HG03159 (cell line): ENCODE measurements around the gene BMF.

Experiments used
- ATAC-seq: cut with Tn5 transposase; IDR thresholded peaks from one replicate; pipeline ENCODE4 v1.9.1; 2021; ENCODE audit warnings: mild to moderate bottlenecking, moderate library complexity; ENCODE audit not compliant: unreplicated experiment

The BMF gene

DNA sequence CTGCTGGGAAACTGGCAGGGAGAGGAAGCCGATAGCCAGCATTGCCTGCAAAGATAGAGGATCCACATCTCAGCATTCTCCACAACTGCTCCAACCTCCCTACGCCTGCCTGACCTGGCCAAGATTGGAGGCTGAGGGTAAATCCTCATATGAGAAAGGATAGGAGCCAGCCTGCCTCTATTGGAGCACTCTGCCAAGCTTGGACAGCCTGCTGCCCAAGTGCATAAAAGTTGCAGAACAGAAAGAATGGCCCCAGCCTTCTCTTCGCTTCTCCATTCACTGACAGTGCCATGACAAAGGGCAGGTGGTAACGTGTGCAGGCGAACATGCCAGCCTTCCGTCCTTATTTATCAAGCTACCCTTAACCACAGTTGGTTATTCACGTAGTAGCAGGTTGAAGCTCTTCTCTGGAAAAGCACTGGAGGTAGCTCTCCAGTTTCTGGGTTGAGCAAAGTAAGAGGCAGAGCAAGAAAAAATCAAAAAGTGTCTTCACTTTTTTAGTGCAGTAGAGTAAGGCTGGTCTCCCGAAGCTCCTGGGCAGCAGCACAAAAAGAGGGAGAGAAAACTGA lies 4.3 kb downstream of the BMF start:
- ATAC-seq = no peak

DNA sequence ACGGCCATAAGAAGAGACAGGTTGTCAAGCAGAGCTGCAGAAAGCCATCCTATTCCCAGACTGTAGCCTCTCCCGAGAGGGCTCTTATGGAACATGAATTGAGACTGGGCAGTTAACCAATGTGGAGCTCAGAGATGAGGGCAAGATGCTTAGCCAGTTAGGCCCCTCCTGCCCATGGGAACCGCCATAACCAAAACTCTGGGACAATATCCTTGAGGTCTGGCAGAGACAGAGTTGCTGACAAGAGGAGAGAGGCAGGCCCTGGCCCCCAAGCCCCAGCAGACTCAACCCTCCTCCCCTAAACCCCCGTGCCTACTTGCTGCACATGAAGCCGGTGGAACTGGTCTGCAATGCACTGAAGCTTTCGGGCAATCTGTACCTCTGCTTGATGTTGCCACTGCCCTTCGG lies 4.8 kb downstream of the BMF start:
- ATAC-seq = no peak

DNA sequence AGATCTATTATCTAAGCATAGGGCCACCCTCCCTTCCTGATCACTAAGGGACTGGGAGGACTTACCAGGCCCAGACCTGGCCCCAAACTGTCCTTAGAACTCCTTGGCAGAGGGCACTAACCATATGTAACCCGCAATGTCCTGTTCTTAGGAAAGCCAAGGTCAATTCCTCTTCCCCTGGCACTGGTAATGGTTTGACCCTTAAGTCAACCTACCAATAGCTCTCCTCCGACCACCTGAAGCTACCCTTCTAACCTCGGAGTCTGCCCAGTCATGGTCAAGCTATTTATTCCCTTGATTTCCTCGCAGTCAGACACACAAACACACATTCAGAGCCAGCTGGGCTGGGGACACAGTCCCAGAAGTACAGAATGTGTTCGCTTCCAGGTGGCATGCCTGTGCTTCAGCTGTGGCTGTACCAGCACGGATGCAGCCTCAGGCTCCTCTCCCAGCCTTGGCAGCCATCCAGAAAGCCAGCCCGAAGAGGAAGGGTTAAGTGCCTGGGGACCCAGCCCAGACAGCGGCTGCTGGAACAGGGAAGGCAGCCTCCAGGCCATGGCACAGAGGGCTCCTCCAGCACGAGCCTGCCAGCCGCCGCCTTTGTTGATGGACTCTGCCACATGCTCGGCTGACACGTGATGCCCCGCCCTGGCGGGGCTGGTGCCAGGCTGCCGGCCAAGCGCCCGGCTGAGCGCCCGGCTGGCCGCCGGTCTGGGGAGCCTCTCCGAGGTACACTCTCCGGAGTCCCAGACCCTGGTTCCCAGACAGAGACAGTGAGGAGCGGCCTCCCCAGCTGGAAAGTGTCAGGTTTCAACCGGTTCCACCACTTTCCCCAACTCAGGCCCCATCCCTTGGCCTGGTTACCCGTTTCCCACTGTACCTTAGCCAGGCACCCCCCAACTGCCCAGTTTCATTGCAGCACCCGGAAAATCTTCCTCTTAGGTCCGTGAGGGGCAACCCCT lies 5.5 kb downstream of the BMF start:
- no peak for ATAC-seq

DNA sequence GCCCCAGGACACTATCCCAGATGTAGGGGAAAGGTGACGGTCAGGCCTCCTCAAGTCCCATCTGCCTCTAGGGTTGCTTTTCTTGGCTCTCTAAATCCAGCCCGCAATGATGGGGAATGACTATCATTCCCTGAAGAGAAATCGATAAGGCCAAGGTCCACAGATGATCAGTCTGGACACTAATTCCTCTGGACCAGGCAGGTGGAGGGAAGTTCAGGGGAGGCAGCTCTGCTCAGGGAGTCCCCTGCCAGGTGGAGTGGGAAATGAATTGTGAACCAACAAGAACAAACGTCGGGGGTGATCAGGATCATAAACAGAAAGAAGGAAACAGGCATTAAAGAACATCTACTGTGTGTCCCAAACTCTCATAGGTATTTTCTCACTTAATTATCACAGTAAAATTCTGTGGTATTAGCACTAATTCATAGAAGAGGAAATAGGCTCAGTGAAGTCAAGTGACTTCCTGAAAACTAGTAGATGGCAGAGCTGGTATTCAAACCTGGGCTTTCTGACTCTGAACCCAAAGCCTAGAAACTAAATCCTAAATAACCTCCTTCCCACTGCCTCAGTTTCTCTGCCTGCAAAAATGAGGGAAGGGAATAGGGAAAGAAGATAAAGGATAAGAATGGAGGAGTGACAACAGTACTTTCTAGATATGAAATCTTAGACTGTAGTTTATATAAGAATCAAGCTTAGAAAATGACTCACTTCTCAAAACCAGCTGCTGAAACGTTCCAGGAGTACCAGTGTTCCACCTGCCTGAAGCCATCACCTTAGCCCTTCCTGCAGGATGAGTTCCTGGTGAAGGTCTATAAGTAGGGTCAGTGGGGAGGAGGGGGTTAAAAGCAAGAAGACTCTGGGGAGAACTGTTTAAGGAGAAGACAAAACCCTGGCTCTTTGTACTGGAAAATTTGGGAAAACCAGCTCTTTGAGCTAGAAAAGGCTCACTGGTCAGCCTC lies 7.5 kb downstream of the BMF start:
- no peak for ATAC-seq

DNA sequence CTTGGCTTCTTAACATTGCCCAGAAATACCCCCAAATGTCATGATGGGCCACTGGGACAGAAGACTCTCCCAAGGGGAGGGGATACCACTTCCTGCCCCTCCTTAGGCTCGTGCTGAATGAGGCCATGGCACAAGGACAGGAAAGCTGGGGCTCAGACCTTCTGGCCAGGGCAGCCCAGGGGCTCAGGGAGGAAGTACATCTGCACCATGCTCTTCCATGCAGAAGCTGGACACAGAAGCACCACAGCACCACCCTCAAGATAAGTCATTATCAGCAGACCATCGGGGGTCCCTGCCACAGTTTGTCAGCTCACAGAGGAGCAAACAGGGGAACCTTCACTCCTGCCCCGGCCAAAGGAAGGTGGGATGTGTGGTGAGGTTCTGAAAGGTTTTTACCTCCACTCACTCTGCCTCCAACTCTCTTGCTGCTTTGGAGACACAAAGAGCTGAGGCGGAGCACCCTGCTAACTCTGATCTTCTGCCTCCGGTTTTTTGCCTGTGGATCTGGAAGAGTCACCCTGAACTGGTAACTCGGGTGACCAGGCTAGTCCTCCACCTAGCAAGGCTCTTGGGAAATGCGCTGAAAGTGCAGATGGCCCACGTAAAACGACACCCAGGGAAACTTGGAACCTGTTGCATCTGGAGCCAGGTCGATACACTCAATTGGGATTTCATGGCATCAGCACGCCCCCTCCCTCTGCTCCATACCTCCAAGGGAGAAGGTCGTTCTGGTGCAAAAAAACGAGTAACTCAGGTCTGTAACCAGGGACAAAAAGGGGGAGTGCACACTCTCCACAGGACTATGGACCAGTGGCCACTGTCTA lies 8.3 kb downstream of the BMF start:
- no peak for ATAC-seq

DNA sequence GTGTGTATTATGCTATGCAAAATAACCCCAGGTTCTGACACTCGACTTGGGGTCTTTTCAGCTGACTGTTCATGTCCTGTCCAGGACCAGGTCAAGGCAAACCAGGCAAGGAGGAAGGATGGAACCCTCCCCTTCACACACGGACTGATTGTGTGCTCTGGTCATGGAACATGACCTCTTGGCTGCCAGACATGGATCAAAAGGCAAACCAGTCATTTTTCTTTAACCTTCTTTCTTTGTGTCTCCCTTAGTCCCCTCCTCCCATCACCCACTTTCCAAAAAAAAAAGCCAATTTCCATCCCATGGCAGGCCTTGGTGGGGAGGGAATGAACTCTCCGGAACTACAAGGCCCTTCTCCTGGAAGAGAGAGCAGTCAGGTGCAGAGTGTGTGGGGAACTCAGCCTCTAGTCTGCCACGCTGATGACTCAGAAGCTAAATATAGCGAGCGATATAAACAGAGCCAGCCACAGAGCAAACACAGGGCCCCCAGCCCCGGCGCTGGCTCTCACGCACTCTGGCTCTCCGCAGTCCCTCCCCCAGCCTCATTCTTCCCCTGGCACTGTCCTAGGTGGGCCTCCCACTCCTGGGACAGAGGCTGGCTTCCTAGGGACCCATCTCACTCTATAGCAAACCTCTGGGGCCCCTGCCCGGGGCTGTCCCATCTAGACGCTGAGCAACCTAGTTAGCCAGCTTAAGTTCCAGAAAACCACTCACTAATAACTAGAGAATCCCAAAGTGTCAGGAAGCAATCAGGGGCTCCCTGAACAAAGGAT lies 10.0 kb downstream of the BMF start:
- ATAC-seq = peak; percentile 80

DNA sequence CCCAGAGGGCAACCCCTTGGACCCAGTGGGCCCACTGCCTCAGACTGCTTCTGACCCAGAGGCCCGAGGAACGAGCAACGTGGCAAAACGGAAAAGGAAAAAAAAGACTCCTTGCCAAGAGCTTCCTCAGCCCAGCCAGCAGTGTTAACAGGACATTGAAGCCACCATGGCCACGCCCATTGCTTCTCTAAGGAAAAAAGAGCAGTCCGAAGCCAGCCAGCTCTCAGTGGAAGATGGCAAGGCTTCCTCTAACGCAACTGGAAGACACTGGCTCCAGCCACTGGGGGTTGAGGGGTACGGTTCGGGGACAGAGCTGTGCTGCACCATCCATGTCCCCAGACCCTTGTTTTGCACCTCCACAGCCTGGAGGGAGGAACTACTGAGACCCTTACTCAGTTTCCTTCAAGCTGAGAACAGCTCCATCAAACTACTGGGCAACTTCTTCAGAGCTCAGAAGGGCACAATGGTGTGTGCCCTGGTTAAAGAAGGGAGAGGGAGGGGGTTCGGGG lies 10.7 kb downstream of the BMF start:
- ATAC-seq = no peak

DNA sequence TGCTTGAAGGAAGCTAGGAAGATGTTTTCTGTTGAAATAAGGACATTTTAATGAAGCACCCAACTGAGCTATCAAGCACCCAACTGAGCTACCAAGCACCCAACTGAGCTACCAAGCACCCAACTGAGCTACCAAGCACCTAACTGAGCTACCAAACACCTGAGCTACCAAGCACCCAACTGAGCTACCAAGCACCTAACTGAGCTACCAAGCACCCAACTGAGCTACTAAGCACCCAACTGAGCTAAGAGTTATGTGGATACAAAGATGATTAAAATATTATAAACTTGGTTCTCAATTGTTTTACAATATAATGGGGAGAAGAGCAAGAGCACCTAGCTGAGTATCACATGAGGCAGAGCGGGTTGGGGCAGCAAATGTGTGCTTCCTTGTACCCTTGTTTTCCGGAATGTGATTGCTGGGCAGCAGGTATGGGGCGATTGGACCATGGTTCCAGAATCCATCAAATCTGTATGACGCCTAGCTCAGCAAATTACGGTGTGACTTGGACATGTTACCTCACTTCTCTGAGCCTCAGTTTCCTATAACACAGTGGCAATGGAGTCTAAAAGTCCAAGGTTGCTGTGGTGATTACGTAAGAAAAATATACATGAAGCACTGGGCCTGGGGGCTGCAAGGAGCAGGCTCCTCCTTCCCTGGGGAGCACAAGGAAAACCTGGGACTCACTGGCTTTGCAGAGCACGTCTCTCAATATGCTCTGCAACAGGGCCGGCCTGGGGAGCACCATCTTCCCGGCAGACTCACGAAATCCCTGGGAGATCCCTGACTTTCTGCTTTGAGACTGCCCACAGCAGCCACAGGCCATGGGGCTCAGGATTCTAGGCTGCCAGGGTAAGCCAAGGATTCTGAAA lies 11.3 kb downstream of the BMF start:
- no peak for ATAC-seq

DNA sequence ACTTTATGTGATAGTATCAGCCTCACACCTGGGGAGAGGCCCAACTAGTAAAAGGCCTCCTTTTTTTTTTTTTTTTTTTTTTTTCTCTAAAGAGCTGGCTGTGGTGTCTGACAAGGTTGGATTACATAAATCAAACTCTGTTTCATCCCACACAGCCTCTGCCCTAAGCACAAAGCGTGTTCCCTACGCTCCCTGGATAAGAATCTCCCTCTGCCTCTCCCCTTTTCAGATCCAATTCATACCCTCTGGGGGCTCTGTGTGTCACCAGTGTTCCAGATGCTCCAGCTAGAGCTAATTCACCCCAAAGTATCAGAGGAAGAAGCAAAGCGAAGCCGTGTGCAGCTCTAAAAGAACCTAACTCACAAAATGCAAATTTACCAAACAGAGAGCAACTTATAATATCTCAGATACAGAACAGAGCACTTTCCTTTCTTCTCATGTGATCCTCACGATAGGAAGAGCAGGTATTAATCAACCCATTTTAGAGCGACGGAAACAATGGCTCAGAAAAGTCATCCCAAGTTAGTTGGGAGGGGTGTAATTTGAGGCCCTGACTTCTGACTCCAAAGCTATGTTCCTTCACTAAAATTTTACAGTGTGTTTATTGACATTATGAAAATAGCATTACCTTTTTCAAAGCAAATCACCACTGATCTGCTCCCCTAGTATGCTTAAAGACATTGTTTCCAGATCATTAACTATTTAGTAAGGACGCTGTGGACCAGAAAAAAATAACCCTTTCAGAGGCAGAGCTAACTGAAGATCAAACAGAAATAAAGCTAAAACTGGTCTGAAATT lies 12.4 kb downstream of the BMF start:
- peak; percentile 37 for ATAC-seq

DNA sequence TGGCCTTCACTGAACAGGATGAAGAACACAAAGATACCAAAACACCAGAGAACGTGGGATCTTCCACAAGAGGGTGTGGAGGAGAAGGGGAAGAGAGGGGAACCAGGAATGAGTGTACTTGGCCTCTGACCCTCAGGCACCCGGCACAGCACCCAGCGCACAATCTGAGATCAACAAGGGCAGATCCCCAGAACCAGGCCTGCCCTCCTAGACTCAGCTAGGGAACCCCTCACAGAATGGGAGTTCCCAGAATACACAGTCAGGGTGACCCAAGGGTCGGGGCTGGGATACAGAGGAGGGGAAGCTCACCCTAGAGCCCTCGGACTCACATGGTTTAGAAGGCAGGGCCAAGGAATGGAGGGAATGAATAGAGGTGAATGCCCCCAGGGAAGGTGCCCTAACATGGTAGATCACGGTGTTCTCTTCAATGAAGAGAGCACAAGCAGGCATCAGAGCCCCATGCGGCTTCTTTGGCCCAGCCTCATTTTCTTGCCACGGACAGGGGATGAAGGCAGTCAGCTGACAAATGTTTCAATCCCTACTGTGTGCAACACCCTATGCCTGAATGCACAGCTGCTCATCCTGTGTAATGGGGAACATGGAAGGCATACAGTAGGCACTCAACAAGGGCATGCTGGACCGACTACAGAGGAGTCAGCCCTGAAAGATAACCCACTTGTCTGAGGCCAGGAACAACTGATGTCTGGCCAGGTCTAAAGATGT lies 13.1 kb downstream of the BMF start:
- ATAC-seq = no peak

DNA sequence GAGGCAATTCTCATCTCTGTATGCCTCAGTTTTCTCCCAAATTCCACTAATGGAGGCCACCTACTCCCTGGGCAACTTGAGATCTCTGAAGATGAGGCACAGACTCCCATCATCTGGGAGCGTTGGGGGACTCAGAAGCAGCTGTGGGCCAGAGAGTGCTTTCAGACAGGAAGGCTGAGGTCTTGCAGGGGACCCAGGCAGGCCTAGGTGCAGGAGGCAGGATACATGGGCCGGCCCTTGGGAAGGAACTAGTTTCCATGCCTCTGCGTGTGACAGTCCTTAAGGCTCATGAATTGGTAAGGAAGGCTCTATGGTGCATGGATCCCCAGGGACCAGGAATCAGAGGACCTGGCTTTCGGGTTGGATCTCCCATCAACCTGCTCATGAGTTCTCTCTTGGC lies 14.5 kb downstream of the BMF start:
- ATAC-seq = no peak

DNA sequence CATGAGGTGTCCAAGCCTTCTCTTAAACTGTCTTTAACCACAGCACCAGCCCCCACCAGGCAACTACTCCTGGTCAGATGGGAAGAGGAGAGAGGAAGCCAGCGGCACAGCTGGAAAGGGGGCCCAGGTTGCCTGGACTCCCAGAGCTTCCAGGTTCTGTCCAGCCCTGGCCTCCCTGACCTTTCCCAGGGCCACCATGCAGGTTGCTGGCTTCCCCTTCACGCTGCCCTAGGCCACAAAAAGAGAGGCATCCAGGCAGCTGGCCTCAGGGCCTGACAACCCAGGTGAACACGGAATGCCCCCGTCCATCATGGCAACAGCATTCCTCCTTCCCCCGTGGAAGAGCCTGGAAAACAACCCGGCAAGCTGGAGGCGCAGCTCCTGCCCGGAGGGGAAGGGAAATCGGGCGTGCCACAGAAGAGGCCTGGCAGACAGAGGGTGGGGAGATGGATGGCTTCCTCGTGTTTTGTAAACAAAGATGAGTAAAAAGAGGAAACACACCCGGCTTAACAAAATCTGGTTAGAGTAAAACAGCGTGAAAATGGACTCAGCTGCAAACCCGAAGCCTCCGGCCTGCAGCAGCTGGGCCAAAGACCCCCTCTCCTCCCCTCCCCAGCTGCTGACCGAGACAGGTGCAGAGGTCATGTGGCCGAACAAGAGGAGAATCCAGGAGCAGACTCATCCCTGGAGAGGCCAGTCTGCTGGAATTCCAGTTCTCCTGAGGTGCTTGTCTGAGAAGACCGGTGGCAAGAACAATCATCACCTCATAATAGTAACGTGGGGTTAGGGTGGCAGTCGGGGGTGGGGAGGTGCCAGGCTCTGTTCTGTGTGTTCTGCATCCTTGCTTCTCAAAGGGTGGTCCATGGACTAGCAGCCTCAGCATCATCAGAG lies 15.5 kb downstream of the BMF start:
- ATAC-seq = no peak

DNA sequence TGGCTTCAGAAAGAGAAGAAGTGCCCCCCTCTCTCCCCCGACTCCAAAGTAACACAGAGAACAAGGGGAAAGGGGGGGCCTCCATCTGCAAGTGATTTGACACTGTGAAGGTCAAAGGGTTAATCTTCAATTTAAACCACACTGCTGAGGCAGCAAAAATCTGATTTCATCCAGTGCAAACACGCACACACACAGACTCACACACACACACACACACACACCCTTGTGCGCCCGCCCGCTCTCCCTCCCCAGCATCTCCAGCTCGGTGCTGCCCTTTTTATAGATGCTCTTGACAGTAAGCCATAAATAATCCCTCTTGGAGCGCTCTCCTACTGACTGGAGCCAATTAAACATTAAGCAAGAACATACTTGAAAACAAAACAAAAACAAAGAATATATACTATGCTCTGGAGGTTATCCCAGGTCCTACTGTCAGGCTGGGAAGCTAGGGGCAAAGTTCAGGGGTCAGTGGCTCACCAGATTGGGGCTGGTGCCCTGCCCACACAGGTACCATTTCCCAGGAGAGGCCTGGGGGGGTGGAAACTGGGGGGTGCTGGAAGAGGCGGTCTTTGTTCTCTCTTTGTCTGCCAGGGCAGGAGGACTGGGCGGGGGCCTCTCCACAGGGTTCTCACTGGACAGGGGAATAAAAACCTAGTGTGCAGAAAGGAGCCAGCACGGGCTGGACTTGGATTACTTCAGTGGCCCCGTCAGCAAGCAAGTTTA lies 16.3 kb downstream of the BMF start:
- no peak for ATAC-seq

DNA sequence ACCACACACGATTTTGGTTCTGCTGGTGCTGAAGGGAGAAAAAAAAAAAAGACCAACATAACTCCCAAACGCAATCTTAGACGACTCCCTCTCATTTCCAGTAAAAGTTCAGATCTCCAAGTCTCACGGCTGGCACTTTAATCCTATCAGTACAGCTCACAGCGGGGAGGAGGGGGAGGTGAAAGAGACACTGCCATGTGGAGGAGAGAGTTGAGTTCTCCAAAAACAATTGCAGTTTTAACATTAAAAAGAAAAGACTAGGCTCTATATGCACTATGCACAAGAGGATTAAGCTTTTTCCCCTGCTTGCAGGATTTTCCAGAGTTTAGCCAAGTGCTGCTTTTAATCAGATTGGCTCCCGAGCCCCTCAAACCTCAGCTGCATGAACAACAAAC lies 16.8 kb downstream of the BMF start:
- no peak for ATAC-seq

DNA sequence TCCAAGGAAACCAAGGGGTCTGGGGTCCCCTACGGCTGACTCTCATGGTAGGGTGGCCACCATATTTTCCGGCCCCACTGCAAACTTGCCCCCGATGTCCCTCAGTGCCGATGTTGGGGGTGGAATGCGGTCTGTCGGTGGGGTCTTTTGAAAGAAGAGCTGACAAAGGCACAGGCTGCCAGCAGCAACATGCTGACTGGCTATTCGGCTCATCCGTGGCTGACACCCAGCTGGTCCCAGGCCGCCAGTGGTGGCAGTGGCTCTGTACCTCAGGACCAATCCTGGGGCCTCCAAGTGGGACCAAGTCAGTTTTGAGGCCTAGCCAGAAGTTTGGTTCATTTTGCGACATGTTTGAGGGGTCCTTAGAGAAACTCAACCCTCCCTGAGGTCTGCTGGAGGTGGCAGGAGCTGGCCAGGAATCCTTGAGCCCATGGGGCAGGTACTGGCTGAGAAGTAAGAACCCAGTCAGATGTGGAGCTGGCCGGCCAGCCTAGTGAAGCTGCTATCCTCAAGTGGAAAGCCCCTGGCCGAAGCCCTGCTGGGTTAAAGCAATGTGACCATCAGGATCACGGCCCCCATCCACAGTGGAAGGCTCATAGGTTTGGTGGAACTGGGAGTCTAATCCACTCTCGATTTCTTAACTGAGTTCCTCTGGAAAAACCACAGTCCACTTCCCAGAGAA lies 17.8 kb downstream of the BMF start:
- no peak for ATAC-seq
